GM21723 (cell line): ENCODE data around the gene RIMS4.

Experiments used
- ATAC-seq: cut with Tn5 transposase; IDR thresholded peaks from one replicate; pipeline ENCODE4 v1.9.1; 2021; ENCODE audit warnings: mild to moderate bottlenecking, moderate library complexity; ENCODE audit not compliant: unreplicated experiment

The RIMS4 gene

GRCh38 chr20:44703183-44703925 lies 107.0 kb downstream of the RIMS4 start:
- ATAC-seq: no peak

- ATAC-seq: peak; percentile 60
Observed at GRCh38 chr20:44702776-44703175, 107.6 kb downstream of the RIMS4 start.

GRCh38 chr20:44701858-44702256 lies 108.5 kb downstream of the RIMS4 start:
- no peak for ATAC-seq
